ENCODE results near the gene KRT40.

The KRT40 gene

DNA sequence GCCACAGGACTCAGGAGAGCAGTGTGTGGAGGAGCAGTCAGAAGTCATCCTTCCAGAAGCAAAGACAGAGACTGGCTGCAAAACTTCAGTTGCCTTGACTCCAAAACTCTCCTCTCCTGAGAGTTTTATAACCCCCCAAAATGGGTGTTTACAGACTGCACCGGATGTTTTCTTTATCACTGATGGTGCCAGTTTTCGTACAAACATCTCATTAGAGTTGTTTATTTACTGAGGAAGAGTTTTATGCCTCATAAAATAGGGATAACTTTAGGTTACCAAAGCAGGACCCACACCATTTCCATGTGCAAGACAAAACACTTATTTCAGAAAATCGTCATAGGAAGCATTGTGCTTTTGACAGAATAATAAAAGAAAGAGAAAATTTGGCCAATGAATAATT lies at the start of gene KRT40:
Gene KRT40, minus strand, starts transcription at position 101 of the 400 bp plus-strand sequence. Its CDS starts 53 bp downstream, at position 48.
- Histone ChIP-seq H3K36me3 (ENCODE audit: control insufficient read depth, insufficient read depth, low read length) (no peaks in the 10 kb centered on the region), H3K4me3 (ENCODE audit: low read depth, low read length) (no peak within 1 kb of the TSS), H3K27ac (ENCODE audit: low read depth, low read length) (no peak within 1 kb of the TSS), H3K27me3 (ENCODE audit: control insufficient read depth, insufficient read depth, low read length) (no peaks in the 10 kb centered on the region), H3K4me1 (ENCODE audit: control insufficient read depth, insufficient read depth, low read length) (peaks cover 9% of the 10 kb centered on the region; the same call in 1 of the 2 replicates), H3K9ac (ENCODE audit: low read length) (no peak within 1 kb of the TSS), H3K9me3 (ENCODE audit: control insufficient read depth, insufficient read depth, low read depth, low read length) (no peaks in the 10 kb centered on the region)

GRCh38 chr17:41029633-41030245 lies 45.6 kb upstream of the KRT40 start, which contains the start of gene KRTAP1-4:
KRTAP1-4 (minus strand) TSS chr17:41030195; CDS start chr17:41030078, 117 bp downstream.
- Histone ChIP-seq H3K27ac (ENCODE audit: low read depth, low read length) (no peak within 1 kb of the TSS), H3K4me1 (ENCODE audit: control insufficient read depth, insufficient read depth, low read length) (no peaks in the 10 kb centered on the region), H3K36me3 (ENCODE audit: control insufficient read depth, insufficient read depth, low read length) (no peaks in the 10 kb centered on the region), H3K27me3 (ENCODE audit: control insufficient read depth, insufficient read depth, low read length) (no peaks in the 10 kb centered on the region), H3K4me3 (ENCODE audit: low read depth, low read length) (no peak within 1 kb of the TSS), H3K9ac (ENCODE audit: low read length) (no peak within 1 kb of the TSS), H3K9me3 (ENCODE audit: control insufficient read depth, insufficient read depth, low read depth, low read length) (no peaks in the 10 kb centered on the region)

GRCh38 chr17:41026715-41027471 lies 42.8 kb upstream of the KRT40 start, which contains the start of gene KRTAP1-5:
KRTAP1-5 (minus strand) TSS chr17:41027208; CDS start chr17:41027155, 53 bp downstream.
- Histone ChIP-seq H3K36me3 (ENCODE audit: control insufficient read depth, insufficient read depth, low read length) (no peaks in the 10 kb centered on the region), H3K9ac (ENCODE audit: low read length) (no peak within 1 kb of the TSS), H3K4me1 (ENCODE audit: control insufficient read depth, insufficient read depth, low read length) (no peaks in the 10 kb centered on the region), H3K4me3 (ENCODE audit: low read depth, low read length) (no peak within 1 kb of the TSS), H3K27ac (ENCODE audit: low read depth, low read length) (no peak within 1 kb of the TSS), H3K27me3 (ENCODE audit: control insufficient read depth, insufficient read depth, low read length) (no peaks in the 10 kb centered on the region), H3K9me3 (ENCODE audit: control insufficient read depth, insufficient read depth, low read depth, low read length) (no peaks in the 10 kb centered on the region)

GRCh38 chr17:41024697-41025096 lies 40.6 kb upstream of the KRT40 start:
- H3K9me3 ChIP-seq (ENCODE audit: control insufficient read depth, insufficient read depth, low read depth, low read length), result no peaks in the 10 kb centered on the region
- H3K27ac ChIP-seq (ENCODE audit: low read depth, low read length), result no peak overlapping the region
- no peaks in the 10 kb centered on the region for H3K36me3 ChIP-seq (ENCODE audit: control insufficient read depth, insufficient read depth, low read length)
- H3K9ac ChIP-seq (ENCODE audit: low read length), result no peak overlapping the region
- no peak overlapping the region for H3K4me3 ChIP-seq (ENCODE audit: low read depth, low read length)
- no peaks in the 10 kb centered on the region for H3K27me3 ChIP-seq (ENCODE audit: control insufficient read depth, insufficient read depth, low read length)
- H3K4me1 ChIP-seq (ENCODE audit: control insufficient read depth, insufficient read depth, low read length), result no peaks in the 10 kb centered on the region

GRCh38 chr17:41020336-41020735 lies 36.2 kb upstream of the KRT40 start:
- no peaks in the 10 kb centered on the region for H3K27me3 ChIP-seq (ENCODE audit: control insufficient read depth, insufficient read depth, low read length)
- no peaks in the 10 kb centered on the region for H3K9me3 ChIP-seq (ENCODE audit: control insufficient read depth, insufficient read depth, low read depth, low read length)
- H3K27ac ChIP-seq (ENCODE audit: low read depth, low read length), result no peak overlapping the region
- H3K9ac ChIP-seq (ENCODE audit: low read length), result no peak overlapping the region
- no peaks in the 10 kb centered on the region for H3K36me3 ChIP-seq (ENCODE audit: control insufficient read depth, insufficient read depth, low read length)
- no peak overlapping the region for H3K4me3 ChIP-seq (ENCODE audit: low read depth, low read length)
- H3K4me1 ChIP-seq (ENCODE audit: control insufficient read depth, insufficient read depth, low read length), result no peaks in the 10 kb centered on the region

- Histone ChIP-seq H3K9me3 (ENCODE audit: control insufficient read depth, insufficient read depth, low read depth, low read length) (no peaks in the 10 kb centered on the region), H3K27me3 (ENCODE audit: control insufficient read depth, insufficient read depth, low read length) (no peaks in the 10 kb centered on the region), H3K9ac (ENCODE audit: low read length) (no peak overlapping the region), H3K36me3 (ENCODE audit: control insufficient read depth, insufficient read depth, low read length) (no peaks in the 10 kb centered on the region), H3K4me3 (ENCODE audit: low read depth, low read length) (no peak overlapping the region), H3K27ac (ENCODE audit: low read depth, low read length) (no peak overlapping the region), H3K4me1 (ENCODE audit: control insufficient read depth, insufficient read depth, low read length) (no peaks in the 10 kb centered on the region)
These were observed 35.3 kb upstream of the KRT40 start for GRCh38 chr17:41019415-41019814.

DNA sequence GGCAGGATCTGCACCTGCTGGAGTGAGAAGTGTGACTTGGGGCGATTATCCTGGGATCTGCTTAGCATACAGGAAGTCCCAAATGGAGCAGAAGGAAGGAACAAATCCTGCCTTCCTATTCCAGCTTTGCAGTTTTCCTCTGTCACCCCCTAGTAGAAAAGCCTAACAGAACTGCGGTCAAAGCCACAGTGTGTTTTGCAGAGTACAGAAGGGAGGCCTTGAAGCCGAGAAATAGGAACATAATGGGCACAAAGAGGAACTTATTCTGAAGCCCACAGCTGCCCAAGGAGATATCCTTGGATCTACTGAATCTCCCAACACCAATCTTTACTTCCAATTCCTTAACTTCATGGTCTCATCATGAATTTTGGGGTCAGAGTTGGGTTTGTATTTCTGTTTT lies 34.4 kb upstream of the KRT40 start:
- Histone ChIP-seq H3K36me3 (ENCODE audit: control insufficient read depth, insufficient read depth, low read length) (no peaks in the 10 kb centered on the region), H3K27me3 (ENCODE audit: control insufficient read depth, insufficient read depth, low read length) (no peaks in the 10 kb centered on the region), H3K4me1 (ENCODE audit: control insufficient read depth, insufficient read depth, low read length) (no peaks in the 10 kb centered on the region), H3K9me3 (ENCODE audit: control insufficient read depth, insufficient read depth, low read depth, low read length) (no peaks in the 10 kb centered on the region), H3K27ac (ENCODE audit: low read depth, low read length) (no peak overlapping the region), H3K9ac (ENCODE audit: low read length) (no peak overlapping the region), H3K4me3 (ENCODE audit: low read depth, low read length) (no peak overlapping the region)

GRCh38 chr17:41016578-41017215 lies 32.6 kb upstream of the KRT40 start:
- Histone ChIP-seq H3K4me3 (ENCODE audit: low read depth, low read length) (no peak overlapping the region), H3K9ac (ENCODE audit: low read length) (no peak overlapping the region), H3K27me3 (ENCODE audit: control insufficient read depth, insufficient read depth, low read length) (no peaks in the 10 kb centered on the region), H3K27ac (ENCODE audit: low read depth, low read length) (no peak overlapping the region), H3K4me1 (ENCODE audit: control insufficient read depth, insufficient read depth, low read length) (no peaks in the 10 kb centered on the region), H3K9me3 (ENCODE audit: control insufficient read depth, insufficient read depth, low read depth, low read length) (no peaks in the 10 kb centered on the region), H3K36me3 (ENCODE audit: control insufficient read depth, insufficient read depth, low read length) (no peaks in the 10 kb centered on the region)

GRCh38 chr17:41015454-41015853 lies 31.3 kb upstream of the KRT40 start:
- H3K4me1 ChIP-seq (ENCODE audit: control insufficient read depth, insufficient read depth, low read length), result no peaks in the 10 kb centered on the region
- no peaks in the 10 kb centered on the region for H3K36me3 ChIP-seq (ENCODE audit: control insufficient read depth, insufficient read depth, low read length)
- H3K27me3 ChIP-seq (ENCODE audit: control insufficient read depth, insufficient read depth, low read length), result no peaks in the 10 kb centered on the region
- no peak overlapping the region for H3K9ac ChIP-seq (ENCODE audit: low read length)
- no peaks in the 10 kb centered on the region for H3K9me3 ChIP-seq (ENCODE audit: control insufficient read depth, insufficient read depth, low read depth, low read length)
- H3K4me3 ChIP-seq (ENCODE audit: low read depth, low read length), result no peak overlapping the region
- no peak overlapping the region for H3K27ac ChIP-seq (ENCODE audit: low read depth, low read length)

DNA sequence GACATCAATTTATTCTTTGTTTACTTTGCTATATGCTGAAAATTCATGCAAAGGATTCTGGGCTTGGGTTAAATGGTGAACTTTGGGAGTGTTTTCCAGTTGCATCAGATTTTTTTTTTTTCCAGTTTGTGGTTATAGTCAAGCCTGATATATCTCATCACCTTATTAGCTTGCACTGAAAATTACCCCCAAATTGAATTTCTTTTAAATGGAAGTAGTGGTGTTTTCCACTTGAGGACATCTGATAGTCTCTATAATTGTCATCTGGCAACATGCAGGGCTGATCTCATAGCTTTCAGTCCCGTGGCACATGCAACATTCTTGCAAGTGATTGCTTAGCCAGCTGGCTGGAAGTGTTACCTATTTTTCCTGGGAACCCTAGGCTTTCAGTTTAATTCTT lies 29.5 kb upstream of the KRT40 start:
- no peaks in the 10 kb centered on the region for H3K9me3 ChIP-seq (ENCODE audit: control insufficient read depth, insufficient read depth, low read depth, low read length)
- H3K36me3 ChIP-seq (ENCODE audit: control insufficient read depth, insufficient read depth, low read length), result no peaks in the 10 kb centered on the region
- H3K9ac ChIP-seq (ENCODE audit: low read length), result no peak overlapping the region
- H3K27ac ChIP-seq (ENCODE audit: low read depth, low read length), result no peak overlapping the region
- no peak overlapping the region for H3K4me3 ChIP-seq (ENCODE audit: low read depth, low read length)
- peaks cover 15% of the 10 kb centered on the region for H3K4me1 ChIP-seq (ENCODE audit: control insufficient read depth, insufficient read depth, low read length)
- no peaks in the 10 kb centered on the region for H3K27me3 ChIP-seq (ENCODE audit: control insufficient read depth, insufficient read depth, low read length)

DNA sequence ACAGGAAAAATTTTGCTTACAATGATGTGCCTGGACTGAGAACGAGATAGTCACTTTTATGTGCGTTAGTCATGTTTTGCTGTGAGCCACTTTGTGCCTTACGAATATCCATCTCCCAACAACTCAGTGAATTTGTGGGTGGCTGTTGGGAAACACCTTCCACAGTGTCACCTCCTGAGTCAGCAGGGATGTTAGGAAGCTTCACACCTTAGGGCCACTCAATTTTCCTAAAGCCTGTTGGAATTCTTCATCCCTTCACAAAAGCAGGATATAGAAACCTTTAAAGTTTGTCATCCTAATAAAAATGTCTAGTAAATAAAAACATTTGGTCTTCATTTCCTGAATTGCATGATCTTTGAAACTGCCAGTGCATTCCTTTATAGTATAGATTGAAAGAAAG lies 29.1 kb upstream of the KRT40 start:
- no peaks in the 10 kb centered on the region for H3K27me3 ChIP-seq (ENCODE audit: control insufficient read depth, insufficient read depth, low read length)
- H3K4me3 ChIP-seq (ENCODE audit: low read depth, low read length), result no peak overlapping the region
- H3K4me1 ChIP-seq (ENCODE audit: control insufficient read depth, insufficient read depth, low read length), result peaks cover 16% of the 10 kb centered on the region
- H3K9ac ChIP-seq (ENCODE audit: low read length), result no peak overlapping the region
- no peak overlapping the region for H3K27ac ChIP-seq (ENCODE audit: low read depth, low read length)
- no peaks in the 10 kb centered on the region for H3K9me3 ChIP-seq (ENCODE audit: control insufficient read depth, insufficient read depth, low read depth, low read length)
- H3K36me3 ChIP-seq (ENCODE audit: control insufficient read depth, insufficient read depth, low read length), result no peaks in the 10 kb centered on the region
